Kasumi-1 (cell line): ENCODE results near the gene MTCH1.
"Not testable (repeated sequence)": the region's sequence is repeated elsewhere in the genome, so short reads cannot be mapped to it uniquely, and the experiment has no call there.

Experiments
- DNase-seq, 2 experiments: peaks; one replicate each; lab custom pipeline; 2025; lab: John Stamatoyannopoulos, UW

The MTCH1 gene

GRCh38 chr6:36997811-36998722 lies 12.1 kb upstream of the MTCH1 start:
- no peak for DNase-seq

DNA sequence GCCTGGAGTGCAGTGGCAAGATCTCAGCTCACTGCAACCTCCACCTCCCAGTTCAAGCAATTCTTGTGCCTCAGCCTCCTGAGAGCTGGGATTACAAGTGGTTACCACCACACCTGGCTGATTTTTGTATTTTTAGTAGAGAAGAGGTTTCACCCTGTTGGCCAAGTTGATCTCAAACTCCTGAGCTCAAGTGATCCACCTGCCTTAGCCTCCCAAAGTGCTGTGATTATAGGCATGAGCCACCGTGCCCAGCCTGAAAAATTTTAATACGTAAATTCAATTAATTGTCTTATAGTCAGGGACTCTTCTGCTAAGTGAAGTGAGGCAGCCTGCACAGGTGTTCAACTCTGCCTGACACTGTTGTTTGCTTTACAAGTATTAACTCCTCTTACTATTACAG lies 4.4 kb upstream of the MTCH1 start:
- not testable (repeated sequence) for DNase-seq

- DNase-seq, result no peak
These were observed 3.3 kb upstream of the MTCH1 start for GRCh38 chr6:36989264-36989663.

DNA sequence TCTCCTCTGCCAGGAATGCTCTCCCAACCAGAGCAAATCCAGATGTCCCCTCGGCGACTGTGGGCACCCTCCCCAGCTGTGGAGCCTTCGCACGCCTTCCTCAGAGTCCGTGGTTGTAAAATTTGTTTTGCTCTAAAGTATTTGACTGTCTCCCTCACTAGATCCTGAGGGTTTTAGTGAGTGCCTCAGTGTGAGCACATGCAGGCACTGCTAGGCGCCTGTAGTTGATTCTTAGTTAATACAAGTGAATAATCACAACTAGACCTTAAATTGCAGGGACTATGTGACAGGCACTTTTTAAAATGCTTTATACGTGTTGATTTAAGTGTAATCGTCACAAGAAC lies 680 bp upstream of the MTCH1 start:
- peak in 1 of 2 experiments; percentile 20 for DNase-seq

DNA sequence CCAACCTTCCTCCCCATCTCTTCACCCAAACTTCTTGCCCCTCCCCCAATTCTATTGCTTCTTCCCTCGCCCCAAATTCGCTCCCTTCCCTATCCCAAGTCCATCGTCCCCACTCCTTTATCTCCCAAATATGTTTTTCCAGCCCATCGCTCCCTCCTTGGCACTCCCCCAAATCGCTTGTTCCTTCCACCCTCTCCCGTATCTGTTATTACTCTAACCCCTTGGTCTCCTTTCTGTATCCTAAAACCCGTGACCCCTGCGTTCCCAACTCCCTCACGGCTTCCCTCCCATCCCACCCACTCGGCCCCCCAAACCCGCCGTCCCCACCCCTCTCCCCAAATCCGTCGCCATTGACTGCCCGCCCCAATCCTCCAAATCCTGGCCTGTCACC lies 584 bp downstream of the MTCH1 start:
- DNase-seq, result no peak

- no peak for DNase-seq
These were observed 1.2 kb downstream of the MTCH1 start for GRCh38 chr6:36984581-36985416.

DNA sequence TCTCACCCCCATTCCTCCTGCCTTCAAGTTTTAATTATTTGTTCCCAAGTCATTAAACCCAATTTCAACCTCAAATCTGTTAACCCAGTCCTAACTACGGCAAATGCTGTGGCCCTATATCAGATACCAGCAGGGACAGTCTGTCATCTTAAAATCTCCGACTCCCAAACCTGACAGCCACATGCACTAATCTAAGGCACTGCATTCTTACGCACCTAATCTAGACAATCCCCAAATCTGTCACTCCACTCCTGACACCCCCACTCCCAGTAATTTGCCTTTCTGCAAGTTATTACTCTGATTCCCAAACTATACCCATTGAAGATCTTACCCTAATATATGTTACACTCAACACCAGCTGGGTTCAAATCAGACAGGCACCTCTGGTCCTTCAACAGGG lies 2.5 kb downstream of the MTCH1 start:
- DNase-seq, result no peak

DNA sequence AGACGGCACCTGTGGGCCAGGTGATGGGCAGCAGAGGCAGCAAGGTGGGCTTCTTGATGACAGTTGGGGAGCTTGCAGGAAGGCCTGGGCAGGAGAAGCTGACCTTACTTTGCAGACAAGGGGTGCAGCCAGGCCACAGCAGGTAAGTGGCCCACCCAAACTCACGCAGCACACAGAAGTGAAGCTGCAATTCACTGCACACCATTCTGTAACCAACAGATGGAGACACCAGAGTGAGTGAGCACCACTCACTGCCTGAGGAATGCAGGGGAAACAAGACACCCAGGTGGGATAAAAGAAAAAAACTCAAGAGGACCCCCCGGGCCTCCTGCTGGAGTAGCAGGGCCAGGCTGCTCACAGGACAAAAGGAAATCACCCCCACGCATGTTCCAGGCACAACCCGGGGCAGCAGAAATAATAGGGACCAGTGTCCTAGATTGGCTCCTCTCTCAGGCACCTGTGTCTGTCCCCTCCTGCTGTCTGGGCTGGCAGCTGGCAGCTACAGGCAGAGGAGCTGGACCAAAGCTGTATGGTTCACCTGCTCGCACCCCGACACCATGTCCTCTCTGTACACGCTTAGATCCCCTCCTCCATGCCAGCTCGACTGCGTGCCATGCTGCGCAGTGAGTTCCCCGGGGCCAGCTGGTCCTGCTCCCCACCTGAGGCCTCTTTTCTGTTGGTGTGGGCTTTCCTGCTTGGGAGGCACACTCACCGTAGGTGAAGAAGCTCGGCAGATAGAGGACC lies 4.9 kb downstream of the MTCH1 start:
- no peak for DNase-seq

DNA sequence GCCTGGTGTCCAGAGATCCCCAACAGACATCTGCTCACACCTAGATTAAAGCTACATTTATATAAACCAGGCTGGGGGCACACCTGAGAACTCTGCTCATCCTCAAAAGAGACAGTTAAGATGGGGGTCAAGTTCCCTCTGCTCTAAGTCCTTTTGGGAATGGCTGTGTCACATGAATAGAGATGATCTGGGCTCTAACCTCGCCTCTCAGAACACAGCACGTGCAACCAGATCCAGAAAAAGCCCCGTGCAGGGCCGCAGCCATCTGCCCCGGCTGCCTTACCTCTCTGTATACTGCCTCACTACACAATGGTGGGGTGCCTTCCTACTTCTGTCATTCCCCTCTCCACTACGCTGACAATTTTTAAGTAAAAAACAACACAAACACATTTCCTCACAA lies 5.9 kb downstream of the MTCH1 start:
- DNase-seq, result no peak

- DNase-seq, result peak; percentile 23 to 33
These were observed 6.7 kb downstream of the MTCH1 start for GRCh38 chr6:36979347-36979742.

- no peak for DNase-seq
These were observed 7.3 kb downstream of the MTCH1 start for GRCh38 chr6:36978421-36979346.

- DNase-seq, result peak in 1 of 2 experiments; percentile 10
These were observed 8.5 kb downstream of the MTCH1 start for GRCh38 chr6:36977470-36977941.

DNA sequence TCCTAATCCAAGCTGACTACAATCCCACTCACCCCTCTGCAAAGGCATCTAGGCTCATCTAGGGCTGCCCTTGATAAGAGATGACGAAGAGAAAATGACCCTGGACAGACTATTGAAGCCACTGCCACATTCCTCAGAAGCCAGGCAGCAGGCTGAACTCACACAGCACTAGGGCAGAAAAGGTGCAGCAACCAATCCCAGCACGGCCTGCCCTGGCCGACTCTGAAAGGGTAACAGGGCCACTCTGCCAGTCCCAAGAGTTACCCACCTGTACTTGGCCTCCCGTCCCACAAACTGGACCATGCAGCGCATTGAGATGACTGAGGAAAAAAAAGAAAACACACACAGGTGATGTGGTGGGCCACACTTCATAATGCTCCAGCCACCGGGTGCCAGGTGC lies 9.1 kb downstream of the MTCH1 start:
- no peak for DNase-seq

- DNase-seq, result no peak
These were observed 9.5 kb downstream of the MTCH1 start for GRCh38 chr6:36976509-36976908.

GRCh38 chr6:36976007-36976264 lies 10.1 kb downstream of the MTCH1 start:
- no peak for DNase-seq

DNA sequence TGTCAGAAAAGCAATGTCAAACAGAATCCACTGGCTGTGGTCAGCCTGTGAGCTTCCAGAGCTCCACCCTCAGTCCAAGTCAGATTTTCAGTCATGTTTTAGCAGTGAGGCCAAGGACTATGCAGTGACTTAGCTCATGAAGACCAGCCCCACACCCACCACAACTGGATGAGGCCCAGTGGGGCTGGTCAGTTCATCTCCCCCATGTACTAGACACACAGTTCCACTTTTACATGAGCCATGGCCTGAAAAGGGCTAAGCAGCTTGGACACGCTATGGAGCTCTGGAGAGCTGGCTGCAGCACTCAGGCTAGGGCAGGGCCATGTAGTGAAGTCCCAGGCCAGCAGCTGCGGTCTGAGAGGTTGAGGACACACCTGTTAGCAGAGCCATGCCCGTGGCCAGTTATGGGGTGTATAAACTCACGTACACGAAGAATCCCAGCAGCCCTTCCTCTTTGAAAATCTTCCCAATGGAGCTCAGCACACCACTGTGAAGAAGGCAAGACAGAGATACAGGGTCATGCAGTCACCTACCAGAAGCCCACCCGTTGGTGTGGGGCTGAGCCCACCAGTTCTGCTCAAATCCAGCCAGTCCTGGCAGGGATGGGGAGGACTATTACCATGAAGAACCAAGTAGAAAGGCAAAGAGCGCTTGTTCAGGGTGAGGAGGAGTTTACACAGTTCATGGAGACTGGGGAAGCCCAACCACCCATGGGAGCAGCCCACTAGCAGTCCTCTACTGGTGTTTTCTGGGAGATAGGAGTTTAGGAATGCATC lies 10.6 kb downstream of the MTCH1 start:
- DNase-seq, result no peak

GRCh38 chr6:36973647-36974046 lies 12.3 kb downstream of the MTCH1 start:
- no peak for DNase-seq

GRCh38 chr6:36973190-36973589 lies 12.8 kb downstream of the MTCH1 start:
- no peak for DNase-seq

GRCh38 chr6:36971921-36972673 lies 13.9 kb downstream of the MTCH1 start:
- DNase-seq, result no peak
